ENCODE data around the gene LCAT.

DNA sequence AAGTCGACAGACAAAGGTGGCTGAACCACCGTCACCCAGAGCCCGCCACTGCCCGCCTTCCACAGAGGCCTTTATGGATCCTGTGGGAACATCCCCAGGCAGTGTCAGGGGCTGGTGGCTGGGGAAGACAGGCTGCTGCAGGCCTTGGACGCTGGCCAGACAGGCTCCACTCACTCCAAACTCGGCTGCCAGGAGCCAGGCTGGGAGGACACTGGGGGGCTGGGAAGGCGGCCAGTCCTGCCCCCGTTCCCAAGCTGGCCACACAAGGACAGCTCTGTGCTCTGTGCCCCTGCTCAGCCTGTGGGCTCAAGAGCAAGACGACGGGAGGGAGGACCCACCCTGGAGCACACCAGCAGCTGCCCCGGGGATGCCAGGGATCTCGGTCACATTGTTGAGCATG is 7.6 kb upstream of the LCAT start:
- TF ChIP-seq EZH2 (IDR thresholded peaks at IDR 0.05; ENCODE audit: insufficient read depth, poor library complexity, severe bottlenecking) (no peak), EZH2phosphoT487 (IDR thresholded peaks at IDR 0.05; ENCODE audit: insufficient read depth, low read depth) (no peak)
